K562 (cell line): ENCODE data around the gene MORC1. TPM values are rescaled to one million over a fixed set of nuclear protein-coding genes. Genes with fewer than 3 reads are reported as not detected.

ENCODE experiments used
- NFIC ChIP-seq: fragments of 450-650 bp; IDR thresholded peaks from 2 replicates; pipeline ENCODE4 v1.6.1; 2017; ENCODE audit warnings: mild to moderate bottlenecking, inconsistent platforms
- SP2 ChIP-seq: IDR thresholded peaks from 2 replicates; pipeline ENCODE4 v1.6.1; 2011; ENCODE audit warnings: mild to moderate bottlenecking, low read depth, low read length, moderate library complexity; ENCODE audit not compliant: poor library complexity, severe bottlenecking; ENCODE audit errors: extremely low read depth
- ZNF146 ChIP-seq: IDR thresholded peaks from one replicate; pipeline ENCODE4 v1.6.1; 2018; ENCODE audit warnings: missing compliant biosample characterization; ENCODE audit not compliant: unreplicated experiment
- ZSCAN32 ChIP-seq: fragments of 450-650 bp; formaldehyde crosslinking; IDR thresholded peaks from 2 replicates; pipeline ENCODE4 v1.4.0; 2020; ENCODE audit warnings: mild to moderate bottlenecking, moderate library complexity
- polyA plus RNA-seq, 8 experiments: library from polyadenylated mRNA; depleted of rRNA in 4 of 8; stranded (reverse) in 5 of 8; unstranded in 3 of 8; fragments of >200 nt; fragmentation: Nextera tagmentation in 2 of 8; fragmentation: Illumina TruSeq in 1 of 8; extraction: Ambion mirVana in 2 of 8; extraction: Trizol in 1 of 8; gene quantifications; 2 replicates each; pipeline versions ENCODE4 v1.2.1 to v1.2.3, GENCODE V29; 2011 to 2014; ENCODE audit warnings: inconsistent platforms in 1 of 8, missing spikeins in 1 of 8
- small RNA-seq: library from RNA; depleted of rRNA; stranded (forward); fragments of <200 nt; gene quantifications from one replicate; pipeline ENCODE3, GENCODE V24; 2014
- total RNA-seq, 7 experiments: library from RNA; depleted of rRNA in 6 of 7; stranded (reverse); fragments of >200 nt in 6 of 7; fragmentation: Illumina TruSeq in 2 of 7; extraction: Trizol in 2 of 7; gene quantifications; 2 replicates each; pipeline versions ENCODE4 v1.2.1 to v1.2.3, GENCODE V29; 2011 to 2021; ENCODE audit warnings: low replicate concordance in 1 of 7
- TF ChIP-seq, protein P1 (sequence below): fragments of 450-650 bp; IDR thresholded peaks from 2 replicates; pipeline ENCODE4 v1.6.1; 2017; ENCODE audit warnings: antibody characterized with exemption, mild to moderate bottlenecking

MORC1 gene
- total and polyA plus RNA-seq, 9 of the 15 experiments (the other 6 are each of a cell fraction or from before 2014, with no cell fraction given): 0.08 to 0.41 (median 0.30) TPM; not detected in 1

DNA sequence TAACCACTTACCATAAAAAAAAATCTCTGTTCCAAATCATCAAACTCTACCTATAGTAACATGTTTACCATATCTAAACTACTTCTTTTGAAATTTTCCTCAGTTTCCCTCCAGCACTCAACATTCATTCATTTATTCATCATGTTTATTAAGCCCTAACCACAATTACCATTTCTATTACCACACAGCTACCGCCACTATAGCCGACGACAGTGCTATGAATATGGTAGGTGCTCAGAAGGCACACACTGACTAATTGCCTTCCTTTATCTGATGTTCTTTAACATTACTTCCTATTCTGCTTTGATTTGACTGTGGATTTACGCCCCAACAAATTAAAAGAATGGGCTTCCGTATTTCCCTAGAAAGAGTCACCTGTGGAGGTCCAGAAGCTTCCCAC lies 208.1 kb downstream of the MORC1 start (continued):
- TF ChIP-seq ZNF146 (CRISPR knock-in tag) (no peak), NFIC (no peak), SP2 (no peak), ZSCAN32 (CRISPR knock-in tag) (no peak)
- TF ChIP-seq, protein P1, sequence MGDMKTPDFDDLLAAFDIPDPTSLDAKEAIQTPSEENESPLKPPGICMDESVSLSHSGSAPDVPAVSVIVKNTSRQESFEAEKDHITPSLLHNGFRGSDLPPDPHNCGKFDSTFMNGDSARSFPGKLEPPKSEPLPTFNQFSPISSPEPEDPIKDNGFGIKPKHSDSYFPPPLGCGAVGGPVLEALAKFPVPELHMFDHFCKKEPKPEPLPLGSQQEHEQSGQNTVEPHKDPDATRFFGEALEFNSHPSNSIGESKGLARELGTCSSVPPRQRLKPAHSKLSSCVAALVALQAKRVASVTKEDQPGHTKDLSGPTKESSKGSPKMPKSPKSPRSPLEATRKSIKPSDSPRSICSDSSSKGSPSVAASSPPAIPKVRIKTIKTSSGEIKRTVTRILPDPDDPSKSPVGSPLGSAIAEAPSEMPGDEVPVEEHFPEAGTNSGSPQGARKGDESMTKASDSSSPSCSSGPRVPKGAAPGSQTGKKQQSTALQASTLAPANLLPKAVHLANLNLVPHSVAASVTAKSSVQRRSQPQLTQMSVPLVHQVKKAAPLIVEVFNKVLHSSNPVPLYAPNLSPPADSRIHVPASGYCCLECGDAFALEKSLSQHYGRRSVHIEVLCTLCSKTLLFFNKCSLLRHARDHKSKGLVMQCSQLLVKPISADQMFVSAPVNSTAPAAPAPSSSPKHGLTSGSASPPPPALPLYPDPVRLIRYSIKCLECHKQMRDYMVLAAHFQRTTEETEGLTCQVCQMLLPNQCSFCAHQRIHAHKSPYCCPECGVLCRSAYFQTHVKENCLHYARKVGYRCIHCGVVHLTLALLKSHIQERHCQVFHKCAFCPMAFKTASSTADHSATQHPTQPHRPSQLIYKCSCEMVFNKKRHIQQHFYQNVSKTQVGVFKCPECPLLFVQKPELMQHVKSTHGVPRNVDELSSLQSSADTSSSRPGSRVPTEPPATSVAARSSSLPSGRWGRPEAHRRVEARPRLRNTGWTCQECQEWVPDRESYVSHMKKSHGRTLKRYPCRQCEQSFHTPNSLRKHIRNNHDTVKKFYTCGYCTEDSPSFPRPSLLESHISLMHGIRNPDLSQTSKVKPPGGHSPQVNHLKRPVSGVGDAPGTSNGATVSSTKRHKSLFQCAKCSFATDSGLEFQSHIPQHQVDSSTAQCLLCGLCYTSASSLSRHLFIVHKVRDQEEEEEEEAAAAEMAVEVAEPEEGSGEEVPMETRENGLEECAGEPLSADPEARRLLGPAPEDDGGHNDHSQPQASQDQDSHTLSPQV: no peak

Small RNA genes within 50 kb of the gene (small RNA-seq; reads per million reads assigned to genes)
- gene RF00012: not detected

Other genes starting within 250 kb of the MORC1 start
- gene GUCA1C, start 164.3 kb downstream of the MORC1 start, total RNA-seq (2014; rRNA removed): not detected in 2 replicates
- gene GUCA1C, start 164.3 kb downstream of the MORC1 start, total RNA-seq (2014; rRNA removed; fragmentation: Illumina TruSeq; extraction: Trizol): not detected in 2 replicates
- gene GUCA1C, start 164.3 kb downstream of the MORC1 start, total RNA-seq (2015; rRNA removed; fragmentation: Illumina TruSeq; extraction: Trizol): not detected in 2 replicates
- not detected in 2 replicates for gene GUCA1C, start 164.3 kb downstream of the MORC1 start, total RNA-seq (2021)
- not detected in 2 replicates for gene GUCA1C, start 164.3 kb downstream of the MORC1 start, polyA plus RNA-seq (2011; rRNA removed)
- not detected in 2 replicates for gene GUCA1C, start 164.3 kb downstream of the MORC1 start, polyA plus RNA-seq (2014; fragmentation: Illumina TruSeq; extraction: Trizol)
- gene GUCA1C, start 164.3 kb downstream of the MORC1 start, polyA plus RNA-seq (2014; fragmentation: Nextera tagmentation; extraction: Ambion mirVana): not detected
- gene GUCA1C, start 164.3 kb downstream of the MORC1 start, polyA plus RNA-seq (2014; rRNA removed): not detected in 2 replicates
- gene C3orf85, start 18.6 kb upstream of the MORC1 start, total RNA-seq (2014; rRNA removed): not detected in 2 replicates
- not detected in 2 replicates for gene C3orf85, start 18.6 kb upstream of the MORC1 start, total RNA-seq (2014; rRNA removed; fragmentation: Illumina TruSeq; extraction: Trizol)
- not detected in 2 replicates for gene C3orf85, start 18.6 kb upstream of the MORC1 start, total RNA-seq (2015; rRNA removed; fragmentation: Illumina TruSeq; extraction: Trizol)
- not detected in 2 replicates for gene C3orf85, start 18.6 kb upstream of the MORC1 start, total RNA-seq (2021)
- gene C3orf85, start 18.6 kb upstream of the MORC1 start, polyA plus RNA-seq (2011; rRNA removed): not detected in 2 replicates
- gene C3orf85, start 18.6 kb upstream of the MORC1 start, polyA plus RNA-seq (2014; fragmentation: Illumina TruSeq; extraction: Trizol): not detected in 2 replicates
- not detected for gene C3orf85, start 18.6 kb upstream of the MORC1 start, polyA plus RNA-seq (2014; fragmentation: Nextera tagmentation; extraction: Ambion mirVana)
- gene C3orf85, start 18.6 kb upstream of the MORC1 start, polyA plus RNA-seq (2014; rRNA removed): not detected in 2 replicates
- gene DPPA2, start 198.4 kb upstream of the MORC1 start, total RNA-seq (2014; rRNA removed): not detected in 2 replicates
- not detected in 2 replicates for gene DPPA2, start 198.4 kb upstream of the MORC1 start, total RNA-seq (2014; rRNA removed; fragmentation: Illumina TruSeq; extraction: Trizol)
- not detected in 2 replicates for gene DPPA2, start 198.4 kb upstream of the MORC1 start, total RNA-seq (2015; rRNA removed; fragmentation: Illumina TruSeq; extraction: Trizol)
- not detected in 2 replicates for gene DPPA2, start 198.4 kb upstream of the MORC1 start, total RNA-seq (2021)
- not detected in 2 replicates for gene DPPA2, start 198.4 kb upstream of the MORC1 start, polyA plus RNA-seq (2011; rRNA removed)
- not detected in 2 replicates for gene DPPA2, start 198.4 kb upstream of the MORC1 start, polyA plus RNA-seq (2014; fragmentation: Illumina TruSeq; extraction: Trizol)
- gene DPPA2, start 198.4 kb upstream of the MORC1 start, polyA plus RNA-seq (2014; fragmentation: Nextera tagmentation; extraction: Ambion mirVana): under 1 TPM in 1 of 2 experiments, not detected in 1; 0.04 TPM
- not detected in 2 replicates for gene DPPA2, start 198.4 kb upstream of the MORC1 start, polyA plus RNA-seq (2014; rRNA removed)
- gene DPPA4, start 219.4 kb upstream of the MORC1 start, total RNA-seq (2014; rRNA removed): not detected in 2 replicates
- gene DPPA4, start 219.4 kb upstream of the MORC1 start, total RNA-seq (2014; rRNA removed; fragmentation: Illumina TruSeq; extraction: Trizol): not detected in 2 replicates
- gene DPPA4, start 219.4 kb upstream of the MORC1 start, total RNA-seq (2015; rRNA removed; fragmentation: Illumina TruSeq; extraction: Trizol): not detected in 2 replicates
- 0.53 and 0.94 TPM in 2 replicates for gene DPPA4, start 219.4 kb upstream of the MORC1 start, total RNA-seq (2021)
- gene DPPA4, start 219.4 kb upstream of the MORC1 start, polyA plus RNA-seq (2011; rRNA removed): not detected in 2 replicates
- not detected in 2 replicates for gene DPPA4, start 219.4 kb upstream of the MORC1 start, polyA plus RNA-seq (2014; fragmentation: Illumina TruSeq; extraction: Trizol)
- gene DPPA4, start 219.4 kb upstream of the MORC1 start, polyA plus RNA-seq (2014; fragmentation: Nextera tagmentation; extraction: Ambion mirVana): not detected
- gene DPPA4, start 219.4 kb upstream of the MORC1 start, polyA plus RNA-seq (2014; rRNA removed): not detected in 2 replicates